Measurements from ENCODE around the gene JMJD6.
A peak's percentile ranks its signal among the peaks of the same experiment; 100 is the strongest.
"Not testable (repeated sequence)": the region's sequence is repeated elsewhere in the genome, so short reads cannot be mapped to it uniquely, and the experiment has no call there.

JMJD6 gene

GRCh38 chr17:76735586-76736348 lies 9.4 kb upstream of the JMJD6 start:
- Histone ChIP-seq H3K4me1 (ENCODE audit: insufficient read depth, low read length) (peaks cover 14% of the 10 kb centered on the region), H3K36me3 (ENCODE audit: insufficient read depth, low read length) (peaks cover 50% of the 10 kb centered on the region), H3K27me3 (ENCODE audit: insufficient read depth, low read length) (no peaks in the 10 kb centered on the region), H3K27ac (ENCODE audit: low read depth, low read length) (peak overlapping the region; percentile 98), H3K9ac (ENCODE audit: low read depth, low read length) (peak overlapping the region; percentile 100), H3K9me3 (ENCODE audit: insufficient read depth, low read depth, low read length) (no peaks in the 10 kb centered on the region), H3K4me3 (ENCODE audit: low read length) (peak overlapping the region; percentile 97)
- 2% methylated on average over 20 of the region's 20 CpGs for WGBS

- H3K27ac ChIP-seq (ENCODE audit: low read depth, low read length), result peak overlapping the region; percentile 32; the same call in 1 of the 2 replicates
- peak overlapping the region; percentile 97 for H3K4me3 ChIP-seq (ENCODE audit: low read length)
- H3K9ac ChIP-seq (ENCODE audit: low read depth, low read length), result peak overlapping the region; percentile 100
- peaks cover 14% of the 10 kb centered on the region for H3K4me1 ChIP-seq (ENCODE audit: insufficient read depth, low read length)
- H3K36me3 ChIP-seq (ENCODE audit: insufficient read depth, low read length), result peaks cover 50% of the 10 kb centered on the region
- no peaks in the 10 kb centered on the region for H3K27me3 ChIP-seq (ENCODE audit: insufficient read depth, low read length)
- 41% methylated on average over 4 of the region's 5 CpGs for WGBS
- H3K9me3 ChIP-seq (ENCODE audit: insufficient read depth, low read depth, low read length), result no peaks in the 10 kb centered on the region
These were observed 8.6 kb upstream of the JMJD6 start for GRCh38 chr17:76735006-76735405.

DNA sequence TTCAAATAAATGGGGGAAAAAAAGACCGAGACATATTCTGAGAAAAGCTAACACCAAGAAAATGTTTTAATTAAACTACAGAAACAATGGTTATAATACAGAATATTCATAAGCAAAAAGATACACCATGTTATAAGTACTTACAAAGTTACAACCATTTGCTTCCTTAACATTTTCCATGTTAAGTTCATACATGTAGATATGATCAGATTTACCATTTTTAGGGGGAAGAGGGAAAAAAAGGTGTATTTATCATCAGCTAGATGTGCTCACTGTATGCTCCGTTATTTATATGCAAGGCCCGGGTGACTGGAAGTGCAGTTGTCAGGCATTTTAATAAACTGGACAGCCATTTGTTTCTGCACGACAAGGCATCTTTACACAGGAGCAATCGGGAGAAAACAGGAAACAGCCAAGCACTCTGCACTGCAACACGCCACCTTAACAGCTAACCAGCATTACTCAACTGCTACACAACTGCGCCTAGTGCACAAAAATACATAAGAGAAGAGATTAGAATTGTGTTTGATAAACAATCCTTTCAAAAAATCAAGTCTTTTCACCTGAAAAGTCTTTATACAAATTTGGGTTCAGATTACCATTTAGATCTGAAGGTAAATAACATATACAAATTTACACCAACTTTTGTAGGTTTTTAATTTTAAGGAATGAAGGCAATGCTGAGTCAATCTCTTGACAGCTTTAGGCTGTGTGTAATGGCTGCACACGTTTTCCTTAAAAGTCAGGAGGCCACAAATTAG lies 7.9 kb upstream of the JMJD6 start:
- Histone ChIP-seq H3K27me3 (ENCODE audit: insufficient read depth, low read length) (no peaks in the 10 kb centered on the region), H3K4me3 (ENCODE audit: low read length) (peak overlapping the region; percentile 97), H3K36me3 (ENCODE audit: insufficient read depth, low read length) (peaks cover 54% of the 10 kb centered on the region), H3K9me3 (ENCODE audit: insufficient read depth, low read depth, low read length) (no peaks in the 10 kb centered on the region), H3K27ac (ENCODE audit: low read depth, low read length) (peak overlapping the region; percentile 16; the same call in 1 of the 2 replicates), H3K9ac (ENCODE audit: low read depth, low read length) (peak overlapping the region; percentile 100; the same call in 1 of the 2 replicates), H3K4me1 (ENCODE audit: insufficient read depth, low read length) (peaks cover 14% of the 10 kb centered on the region)
- WGBS, result 67% methylated on average over 5 of the region's 8 CpGs

DNA sequence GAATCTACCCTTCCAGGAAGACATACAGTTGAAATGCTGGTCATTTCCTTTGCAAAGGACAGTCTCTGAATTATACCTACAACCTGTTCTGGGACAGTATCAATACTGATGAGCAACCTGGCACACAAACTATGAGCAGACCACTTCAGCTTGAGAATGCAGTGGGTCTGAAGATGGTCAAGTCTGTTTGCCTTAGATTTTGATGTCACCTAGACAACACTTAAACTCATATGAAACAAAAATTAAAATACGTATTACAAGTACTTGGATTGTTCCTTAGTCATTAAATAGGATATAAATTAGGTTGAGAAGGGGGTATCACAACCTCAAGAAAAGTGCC lies 7.2 kb upstream of the JMJD6 start:
- Histone ChIP-seq H3K27ac (ENCODE audit: low read depth, low read length) (no peak overlapping the region), H3K4me1 (ENCODE audit: insufficient read depth, low read length) (peaks cover 11% of the 10 kb centered on the region), H3K27me3 (ENCODE audit: insufficient read depth, low read length) (no peaks in the 10 kb centered on the region), H3K36me3 (ENCODE audit: insufficient read depth, low read length) (peaks cover 54% of the 10 kb centered on the region), H3K9ac (ENCODE audit: low read depth, low read length) (no peak overlapping the region), H3K4me3 (ENCODE audit: low read length) (peak overlapping the region; percentile 97; the same call in 1 of the 2 replicates), H3K9me3 (ENCODE audit: insufficient read depth, low read depth, low read length) (no peaks in the 10 kb centered on the region)
- WGBS, result no CpG with 5 or more reads among the region's 1 CpG

DNA sequence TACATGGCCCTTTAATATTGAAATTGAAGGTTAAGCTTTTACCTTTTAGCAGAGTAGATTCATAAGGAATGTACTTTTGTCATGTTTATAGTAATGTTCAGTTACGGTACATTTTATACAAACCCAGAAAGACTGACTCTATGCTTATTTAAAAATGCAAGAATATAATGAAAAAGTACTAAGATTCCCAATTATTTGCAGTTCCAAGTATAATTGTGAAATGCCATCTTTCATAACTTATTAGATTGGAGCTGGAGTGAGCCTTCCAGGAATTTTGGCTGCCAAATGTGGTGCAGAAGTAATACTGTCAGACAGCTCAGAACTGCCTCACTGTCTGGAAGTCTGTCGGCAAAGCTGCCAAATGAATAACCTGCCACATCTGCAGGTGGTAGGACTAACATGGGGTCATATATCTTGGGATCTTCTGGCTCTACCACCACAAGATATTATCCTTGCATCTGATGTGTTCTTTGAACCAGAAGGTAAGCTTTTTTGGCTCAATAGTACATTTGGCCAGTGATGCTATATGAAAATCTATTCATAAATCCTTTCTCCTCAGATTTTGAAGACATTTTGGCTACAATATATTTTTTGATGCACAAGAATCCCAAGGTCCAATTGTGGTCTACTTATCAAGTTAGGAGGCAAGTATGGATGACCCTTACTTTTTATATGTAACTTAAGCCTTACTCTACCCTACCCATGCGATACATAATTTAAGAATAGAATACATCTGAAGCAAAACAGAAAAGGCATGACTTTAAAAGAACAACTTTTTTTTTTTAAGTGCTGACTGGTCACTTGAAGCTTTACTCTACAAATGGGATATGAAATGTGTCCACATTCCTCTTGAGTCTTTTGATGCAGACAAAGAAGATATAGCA lies 6.6 kb upstream of the JMJD6 start:
- no peaks in the 10 kb centered on the region for H3K9me3 ChIP-seq (ENCODE audit: insufficient read depth, low read depth, low read length)
- WGBS, result 96% methylated on average over 2 of the region's 3 CpGs
- H3K27me3 ChIP-seq (ENCODE audit: insufficient read depth, low read length), result no peaks in the 10 kb centered on the region
- peaks cover 54% of the 10 kb centered on the region for H3K36me3 ChIP-seq (ENCODE audit: insufficient read depth, low read length)
- H3K9ac ChIP-seq (ENCODE audit: low read depth, low read length), result no peak overlapping the region
- peaks cover 10% of the 10 kb centered on the region for H3K4me1 ChIP-seq (ENCODE audit: insufficient read depth, low read length)
- peak overlapping the region; percentile 97; the same call in 1 of the 2 replicates for H3K4me3 ChIP-seq (ENCODE audit: low read length)
- H3K27ac ChIP-seq (ENCODE audit: low read depth, low read length), result no peak overlapping the region

GRCh38 chr17:76731800-76732733 lies 5.7 kb upstream of the JMJD6 start:
- H3K27me3 ChIP-seq (ENCODE audit: insufficient read depth, low read length); H3K27ac ChIP-seq (ENCODE audit: low read depth, low read length); H3K4me3 ChIP-seq (ENCODE audit: low read length); H3K9me3 ChIP-seq (ENCODE audit: insufficient read depth, low read depth, low read length); H3K9ac ChIP-seq (ENCODE audit: low read depth, low read length): not testable (repeated sequence)
- 93% methylated on average over 13 of the region's 13 CpGs for WGBS
- Histone ChIP-seq H3K36me3 (ENCODE audit: insufficient read depth, low read length) (peaks cover 54% of the 10 kb centered on the region), H3K4me1 (ENCODE audit: insufficient read depth, low read length) (peaks cover 17% of the 10 kb centered on the region)

- peak overlapping the region; percentile 96; the same call in 1 of the 2 replicates for H3K9ac ChIP-seq (ENCODE audit: low read depth, low read length)
- no peak overlapping the region for H3K27ac ChIP-seq (ENCODE audit: low read depth, low read length)
These were observed 1.5 kb upstream of the JMJD6 start for GRCh38 chr17:76727745-76728456.

GRCh38 chr17:76726776-76727718 lies 641 bp upstream of the JMJD6 start, which contains the start of gene METTL23:
Gene METTL23 (plus strand): TSS chr17:76726839. CDS start chr17:76729711, 2,872 bp downstream.
- WGBS, result 4% methylated on average over 71 of the region's 71 CpGs
- peaks cover 36% of the 10 kb centered on the region for H3K36me3 ChIP-seq (ENCODE audit: insufficient read depth, low read length)

More at GRCh38 chr17:76727745-76728456, 1.5 kb upstream of the JMJD6 start:
- 88% methylated on average over 17 of the region's 18 CpGs for WGBS
- Histone ChIP-seq H3K36me3 (ENCODE audit: insufficient read depth, low read length) (peaks cover 39% of the 10 kb centered on the region), H3K4me3 (ENCODE audit: low read length) (peak overlapping the region; percentile 92), H3K4me1 (ENCODE audit: insufficient read depth, low read length) (peaks cover 11% of the 10 kb centered on the region), H3K27me3 (ENCODE audit: insufficient read depth, low read length) (no peaks in the 10 kb centered on the region), H3K9me3 (ENCODE audit: insufficient read depth, low read depth, low read length) (no peaks in the 10 kb centered on the region)

More at GRCh38 chr17:76726776-76727718, 641 bp upstream of the JMJD6 start, which contains the start of gene METTL23:
- H3K4me1 ChIP-seq (ENCODE audit: insufficient read depth, low read length), result peaks cover 11% of the 10 kb centered on the region
- peak within 1 kb of the TSS; percentile 92 for H3K4me3 ChIP-seq (ENCODE audit: low read length)
- peak within 1 kb of the TSS; percentile 94 for H3K27ac ChIP-seq (ENCODE audit: low read depth, low read length)
- no peaks in the 10 kb centered on the region for H3K27me3 ChIP-seq (ENCODE audit: insufficient read depth, low read length)
- no peaks in the 10 kb centered on the region for H3K9me3 ChIP-seq (ENCODE audit: insufficient read depth, low read depth, low read length)
- H3K9ac ChIP-seq (ENCODE audit: low read depth, low read length), result peak within 1 kb of the TSS; percentile 96
